Endometrium (tissue), 2 donors: Measurements from ENCODE around the gene MRPS23.

ENCODE experiments used
- FAIRE-seq: peaks from 2 replicates; lab custom pipeline; 2012; peaks lifted over from hg19 to GRCh38; lab: Jason Lieb, UNC
- donor health status: control.
- donor health status: control.

Gene MRPS23

GRCh38 chr17:57838453-57838852 lies 11.4 kb downstream of the MRPS23 start:
- FAIRE-seq = no peak

GRCh38 chr17:57835333-57835900 lies 14.4 kb downstream of the MRPS23 start:
- FAIRE-seq = no peak

- no peak for FAIRE-seq
Observed at GRCh38 chr17:57834146-57834741, 15.6 kb downstream of the MRPS23 start.

- FAIRE-seq = no peak
Observed at GRCh38 chr17:57833179-57833939, 16.5 kb downstream of the MRPS23 start.

GRCh38 chr17:57832314-57833178 lies 17.3 kb downstream of the MRPS23 start:
- FAIRE-seq = no peak

- FAIRE-seq = no peak
Observed at GRCh38 chr17:57830880-57831279, 19.0 kb downstream of the MRPS23 start.

GRCh38 chr17:57823469-57824401 lies 26.1 kb downstream of the MRPS23 start:
- FAIRE-seq = no peak

- no peak for FAIRE-seq
Observed at GRCh38 chr17:57819867-57820266, 30.0 kb downstream of the MRPS23 start.

GRCh38 chr17:57819285-57819684 lies 30.6 kb downstream of the MRPS23 start:
- no peak for FAIRE-seq

GRCh38 chr17:57818066-57818465 lies 31.8 kb downstream of the MRPS23 start:
- FAIRE-seq = no peak

- no peak for FAIRE-seq
Observed at GRCh38 chr17:57817299-57817698, 32.5 kb downstream of the MRPS23 start.

- no peak for FAIRE-seq
Observed at GRCh38 chr17:57814421-57814820, 35.4 kb downstream of the MRPS23 start.

- FAIRE-seq = no peak
Observed at GRCh38 chr17:57811638-57812280, 38.1 kb downstream of the MRPS23 start.

- FAIRE-seq = no peak
Observed at GRCh38 chr17:57810721-57811637, 38.9 kb downstream of the MRPS23 start.

GRCh38 chr17:57809879-57810278 lies 40.0 kb downstream of the MRPS23 start:
- FAIRE-seq = no peak

- no peak for FAIRE-seq
Observed at GRCh38 chr17:57808882-57809281, 41.0 kb downstream of the MRPS23 start.

- no peak for FAIRE-seq
Observed at GRCh38 chr17:57806167-57806830, 43.5 kb downstream of the MRPS23 start.

- no peak for FAIRE-seq
Observed at GRCh38 chr17:57803021-57803420, 46.8 kb downstream of the MRPS23 start.

GRCh38 chr17:57801044-57801711 lies 48.7 kb downstream of the MRPS23 start:
- FAIRE-seq = no peak
